T47D (cell line): ENCODE measurements around the gene ADIPOR2.

ENCODE experiments used
- DNase-seq, 2 experiments: peaks; one replicate each; pipeline versions ENCODE4 v3.0.0 to v3.0.0-alpha.2; 2011 to 2012; ENCODE audit warnings: low read depth in 1 of 2, low spot score in 1 of 2
- JUND ChIP-seq: IDR thresholded peaks from 2 replicates; pipeline ENCODE4 v1.6.1; 2012; ENCODE audit warnings: low read depth
- in situ Hi-C: cut with HindIII; loops from 2 replicates; pipeline ENCODE4 v1.10.0; 2016; ENCODE audit warnings: low sequenced_read_pairs, low pct_unique_long_range_greater_than_20kb

The ADIPOR2 gene

DNA sequence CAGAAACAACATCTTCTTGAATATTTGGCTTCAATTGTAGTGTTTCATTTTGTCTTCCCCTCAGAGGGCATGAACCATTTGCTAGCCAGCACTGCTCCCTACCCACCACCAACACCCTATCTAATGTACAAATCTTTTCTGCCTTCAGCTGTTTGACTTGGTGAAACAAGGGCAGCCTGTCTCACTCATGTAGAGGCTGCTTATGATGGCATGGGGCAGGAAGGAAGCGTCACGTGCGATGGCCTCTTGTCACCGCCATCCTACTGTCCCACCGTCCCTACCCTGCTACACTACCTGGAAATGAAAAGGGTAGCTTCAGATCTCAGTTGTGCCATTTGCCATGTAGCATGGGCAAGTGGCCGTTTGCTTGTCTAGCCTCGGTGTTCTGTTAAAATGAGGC, 99.6 kb downstream of the ADIPOR2 start:
- in situ Hi-C loops = no loop called here
- DNase-seq = no peak
- no peak for TF ChIP-seq JUND

DNA sequence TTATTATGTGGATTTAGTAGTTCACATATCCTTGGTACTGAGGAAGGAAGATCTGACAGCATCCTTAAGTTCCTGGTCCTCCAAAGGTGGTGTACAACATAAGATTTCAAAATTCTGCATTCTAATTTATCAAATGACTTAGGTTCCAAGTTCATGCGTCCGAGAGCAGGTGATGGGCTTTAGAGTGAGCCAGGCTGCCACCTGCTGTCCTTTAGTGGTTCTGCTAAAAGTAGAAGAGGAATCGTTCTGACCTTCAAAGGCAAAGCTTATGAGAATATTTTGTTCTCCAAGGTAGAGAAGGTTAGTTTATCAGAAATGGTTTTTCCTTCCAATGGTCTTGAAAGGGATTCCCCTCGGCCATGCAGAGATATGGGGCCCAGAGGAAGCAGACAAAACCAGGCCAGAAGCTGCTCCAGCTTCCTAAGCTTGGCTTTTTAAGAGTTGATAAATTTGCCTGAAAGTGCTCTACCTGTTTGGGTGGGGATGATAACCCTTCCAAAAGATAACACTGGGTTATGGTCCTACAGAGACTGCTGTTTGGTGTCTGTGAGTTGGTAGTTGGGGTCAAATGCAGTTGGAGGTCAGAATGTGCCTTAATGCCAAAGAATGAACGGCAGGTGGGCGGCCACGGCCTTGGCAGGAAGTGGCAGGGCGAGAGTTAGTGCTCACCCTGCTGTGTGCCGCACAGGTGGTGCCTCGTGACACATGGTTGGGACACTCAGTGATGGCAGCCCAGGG, 100.4 kb downstream of the ADIPOR2 start:
- in situ Hi-C loops = no loop called here
- TF ChIP-seq JUND = no peak
- peak; percentile 70 to 77 for DNase-seq

DNA sequence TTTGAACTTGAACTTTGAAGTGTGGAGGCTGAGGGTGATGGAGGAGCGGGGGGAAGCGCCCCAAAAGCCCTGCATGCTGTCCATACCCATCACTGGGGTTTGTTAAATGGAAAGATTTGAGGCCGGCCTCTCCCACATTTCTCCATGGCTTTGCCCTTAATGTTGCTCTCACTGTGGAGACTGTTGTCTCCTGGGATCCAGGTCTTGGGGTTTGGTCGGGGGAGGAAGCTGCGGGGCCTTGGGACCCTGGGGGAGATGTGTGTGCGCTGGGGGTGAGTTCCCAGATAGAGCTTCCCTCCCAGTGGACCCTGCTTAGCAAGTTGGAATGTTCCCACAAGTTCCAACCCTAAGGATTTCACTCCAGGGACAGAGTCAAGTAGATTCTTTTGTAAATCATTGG, 101.5 kb downstream of the ADIPOR2 start:
- no peak for TF ChIP-seq JUND

DNA sequence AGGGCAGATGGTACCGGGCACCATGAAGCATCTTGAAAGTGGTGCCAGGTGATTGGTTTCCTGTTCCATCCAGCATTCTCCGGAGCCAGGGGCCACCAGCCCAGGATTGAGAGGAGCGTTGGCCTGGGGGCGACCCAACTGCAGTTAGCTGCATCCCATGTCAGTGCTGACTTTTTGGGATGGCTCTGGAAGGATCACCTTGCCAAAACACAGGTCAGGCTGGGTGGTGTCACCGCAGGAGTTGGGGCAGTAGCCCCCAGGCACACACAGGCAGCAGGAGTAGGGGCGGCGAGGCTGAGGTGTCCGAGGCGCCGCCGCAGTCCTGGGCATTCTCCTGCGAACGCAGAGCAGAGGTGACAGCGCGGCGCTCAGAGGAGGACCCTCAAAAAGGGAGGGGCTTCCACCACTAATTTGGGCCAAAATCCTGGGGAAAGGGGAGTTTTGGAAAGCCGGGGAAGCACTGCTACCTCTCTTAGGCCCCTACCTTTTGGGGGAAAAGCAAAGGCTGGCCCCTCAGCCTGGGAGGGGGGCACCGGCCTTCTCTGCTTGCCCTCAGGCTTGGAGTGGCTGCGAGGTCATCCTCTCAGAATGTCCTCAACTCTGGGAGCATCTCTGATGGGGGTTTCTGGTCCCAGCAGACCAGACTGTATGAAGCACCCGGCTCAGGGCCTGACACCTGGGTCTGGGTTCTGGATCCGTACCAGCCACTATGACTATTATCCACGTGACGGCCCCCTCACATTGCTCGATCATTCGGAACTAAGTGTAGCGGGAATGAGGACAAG, 102.7 kb downstream of the ADIPOR2 start:
- TF ChIP-seq JUND = no peak
- in situ Hi-C loops = no loop called here
- no peak for DNase-seq

More for the DNA sequence above, 101.5 kb downstream of the ADIPOR2 start:
- DNase-seq = no peak
- in situ Hi-C loops = no loop called here

DNA sequence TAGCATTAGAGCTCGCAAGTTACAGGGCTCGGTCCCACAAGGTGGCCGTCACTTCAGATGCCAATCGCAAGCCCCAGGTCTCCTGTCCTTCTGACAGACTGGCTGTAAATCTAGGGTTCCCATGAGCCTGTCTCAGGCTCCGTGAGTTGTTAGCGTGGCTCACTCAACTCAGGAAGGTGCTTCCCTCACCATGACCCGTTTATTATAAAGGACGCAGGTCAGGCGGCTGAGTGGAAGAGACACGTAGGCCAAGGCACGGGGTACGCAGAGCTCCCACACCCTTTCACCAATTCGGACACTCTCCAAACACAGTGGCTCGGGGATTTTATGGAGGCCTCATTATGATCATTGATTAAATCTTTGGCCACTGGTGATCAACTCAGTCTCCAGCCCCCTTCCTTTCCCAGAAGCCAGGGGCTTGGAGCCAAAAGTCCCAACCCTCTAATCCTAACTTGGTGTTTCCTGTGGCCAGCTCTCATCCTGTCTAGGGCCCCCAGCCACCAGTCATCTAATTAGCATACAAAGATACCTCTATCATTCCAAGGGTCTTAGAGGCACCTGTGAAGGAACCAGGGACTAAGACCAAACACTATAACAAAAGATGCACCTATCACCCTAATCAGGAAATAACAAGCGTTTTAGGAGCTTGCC, 103.7 kb downstream of the ADIPOR2 start:
- in situ Hi-C loops = no loop called here
- no peak for DNase-seq

DNA sequence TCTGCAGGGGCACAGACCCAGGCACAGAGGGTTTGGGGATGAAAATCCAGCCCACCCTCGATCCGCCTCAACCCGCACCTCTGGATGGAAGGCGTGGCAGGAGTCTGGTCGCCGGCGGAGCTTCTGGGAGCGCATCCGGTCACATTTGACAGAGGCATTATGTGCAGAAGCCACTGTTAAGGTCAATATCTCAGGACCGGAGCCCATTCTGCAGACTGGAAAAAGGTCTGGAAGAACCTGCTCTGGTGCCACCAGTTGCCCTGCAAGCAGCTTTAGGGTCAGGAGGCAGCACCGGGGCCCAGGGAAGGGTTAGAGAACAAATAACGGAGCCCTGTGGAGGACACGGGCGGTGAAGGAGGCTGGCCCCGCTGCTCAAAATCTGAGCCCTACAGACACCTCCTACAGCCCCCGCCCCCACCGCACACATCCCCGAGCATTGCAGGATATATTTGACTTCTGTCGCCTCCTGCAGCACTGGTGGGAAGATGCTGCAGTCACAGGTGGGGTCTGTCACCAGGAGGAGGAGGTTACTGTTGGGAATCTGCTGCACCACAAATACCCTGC, 104.4 kb downstream of the ADIPOR2 start:
- DNase-seq = no peak

More for the DNA sequence above, 103.7 kb downstream of the ADIPOR2 start:
- TF ChIP-seq JUND = no peak

DNA sequence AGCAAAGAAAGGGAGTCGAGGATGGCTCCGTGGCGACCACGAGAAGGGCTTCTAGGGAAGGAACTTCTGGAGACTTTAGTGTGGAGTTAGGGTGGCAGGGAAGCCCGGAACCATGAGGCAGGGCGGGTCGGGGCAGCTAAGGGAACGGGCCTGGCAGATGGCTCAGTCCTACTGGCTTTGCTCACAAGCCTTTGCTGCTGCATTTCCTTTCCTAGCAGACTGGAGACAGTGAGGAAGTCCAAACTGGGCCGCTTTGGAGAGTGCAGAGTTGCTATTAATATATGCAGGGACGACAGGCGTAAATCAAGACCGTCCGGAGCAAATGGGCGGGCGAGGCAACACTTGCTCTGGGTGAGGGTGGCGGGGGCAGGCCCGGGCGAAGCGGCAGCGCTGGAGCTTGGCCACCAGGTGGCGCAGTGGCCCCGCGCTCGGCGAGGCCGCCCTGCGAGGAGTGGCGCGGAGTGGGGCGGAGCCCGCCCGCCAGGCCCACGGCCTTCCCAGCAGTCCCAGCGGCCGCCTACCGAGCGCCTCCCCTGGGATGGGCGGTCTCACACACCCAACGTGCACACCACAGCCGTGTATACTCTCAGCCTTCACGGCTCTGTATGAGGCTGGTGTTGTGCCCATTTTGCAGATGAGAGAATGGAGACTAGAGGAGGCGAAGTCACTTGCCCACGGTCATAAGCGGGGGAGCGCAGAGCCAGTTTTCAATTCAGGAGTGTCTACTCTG, 105.1 kb downstream of the ADIPOR2 start:
- no peak for TF ChIP-seq JUND
- in situ Hi-C loops = no loop called here
- peak; percentile 89 to 90 for DNase-seq

More for the DNA sequence above, 104.4 kb downstream of the ADIPOR2 start:
- in situ Hi-C loops = no loop called here
- TF ChIP-seq JUND = no peak

DNA sequence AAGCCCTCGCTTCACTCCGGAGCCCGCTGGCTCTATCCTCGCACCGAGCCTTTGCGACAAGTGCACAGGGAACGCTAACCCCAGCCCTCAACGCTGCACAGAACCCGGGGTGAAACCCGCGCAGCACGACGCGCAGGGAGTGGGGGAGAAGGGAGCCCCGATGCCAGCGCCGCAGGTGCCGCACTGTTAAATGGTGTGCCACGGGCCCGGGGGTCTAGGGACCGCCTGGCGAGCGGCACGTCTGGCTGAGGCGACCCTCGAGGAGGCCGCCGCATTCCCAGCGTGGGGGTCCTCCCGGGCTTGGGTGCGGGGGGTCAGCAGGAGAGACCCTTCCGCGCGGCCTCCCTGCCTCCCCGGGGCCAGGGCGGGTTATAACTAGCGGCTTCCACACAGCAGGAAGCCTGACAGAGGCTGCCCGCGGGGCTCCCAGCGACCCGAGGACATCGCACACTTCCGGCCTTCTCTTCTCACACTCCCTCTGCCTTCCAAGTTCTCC, 105.7 kb downstream of the ADIPOR2 start:
- in situ Hi-C loops = no loop called here
- TF ChIP-seq JUND = no peak
- DNase-seq = no peak

DNA sequence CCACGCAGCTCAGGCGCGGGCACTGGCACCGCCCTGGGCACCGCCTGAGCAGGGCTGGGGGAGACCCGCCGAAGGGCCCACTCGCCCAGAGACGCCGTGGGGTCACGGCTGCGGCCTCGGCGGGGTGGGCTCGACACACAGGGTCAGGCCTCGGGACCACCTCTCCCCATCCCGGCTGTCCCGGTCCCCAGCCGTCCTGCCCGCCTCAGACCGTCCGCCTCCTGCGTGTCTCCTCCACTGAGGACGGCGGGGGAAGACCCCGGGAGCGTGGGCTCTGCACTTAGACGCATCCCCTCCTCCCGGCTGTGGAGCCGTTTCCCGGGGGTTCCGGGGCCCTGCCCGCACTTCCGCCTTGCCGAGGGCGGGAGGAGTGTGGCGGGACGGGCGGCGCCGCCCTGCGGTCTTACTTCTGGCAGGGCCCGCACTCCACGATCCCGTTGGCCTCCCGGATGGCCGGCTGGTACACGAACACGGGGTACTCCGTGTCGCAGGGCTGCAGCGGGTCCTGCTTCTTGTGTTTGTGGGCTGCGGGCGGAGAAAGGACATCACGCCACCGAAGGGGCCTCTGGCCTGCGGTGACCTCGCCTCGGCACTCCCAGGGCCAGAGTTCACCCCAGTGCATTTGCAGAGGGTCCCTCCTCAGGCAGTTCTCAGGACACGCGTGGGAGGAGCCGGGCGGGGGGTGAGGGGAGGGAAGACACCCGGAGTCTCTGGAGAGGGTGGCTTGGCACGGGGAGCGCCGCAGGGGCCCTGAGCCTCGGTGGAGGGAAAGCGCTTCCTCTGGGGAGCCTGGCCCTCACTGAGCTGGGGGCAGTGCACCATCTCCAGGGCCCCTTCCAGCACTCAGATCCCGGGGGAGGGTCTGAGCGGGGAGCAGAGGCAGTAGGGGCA, 106.4 kb downstream of the ADIPOR2 start:
- in situ Hi-C loops = no loop called here
- TF ChIP-seq JUND = no peak
- no peak for DNase-seq

DNA sequence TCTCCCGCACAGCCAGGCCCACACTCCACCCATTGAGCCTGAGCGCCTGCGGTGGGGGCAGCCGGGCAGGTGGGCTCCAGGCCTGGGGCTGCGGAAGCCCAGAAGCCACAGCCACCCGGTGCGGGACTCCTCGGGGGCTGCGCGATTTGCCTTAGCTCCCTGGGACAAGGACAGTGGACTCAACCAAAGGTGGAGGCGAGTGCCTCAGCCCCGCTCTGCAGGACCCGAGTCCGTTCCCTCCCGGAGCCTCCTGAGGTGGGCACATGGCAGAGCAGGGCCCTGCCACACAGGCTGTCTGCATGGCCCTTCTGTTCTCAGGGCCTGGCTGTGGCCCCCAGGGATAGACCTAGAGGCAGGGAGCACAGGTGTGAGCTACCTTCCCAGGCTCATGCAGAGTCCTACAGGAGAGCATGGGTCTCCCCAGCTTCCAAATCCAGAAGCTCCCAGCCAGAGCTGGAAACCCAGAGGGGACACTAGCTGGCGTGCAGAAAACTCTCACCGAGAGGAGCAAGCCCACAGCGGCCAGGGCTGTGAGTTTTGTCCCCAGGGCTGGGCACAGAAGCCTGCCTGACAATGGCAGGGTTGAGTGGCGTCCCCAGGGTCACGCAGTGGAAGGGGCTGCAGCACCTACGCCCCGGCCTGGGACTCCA, 107.2 kb downstream of the ADIPOR2 start:
- no peak for DNase-seq
- TF ChIP-seq JUND = no peak
- in situ Hi-C loops = no loop called here

DNA sequence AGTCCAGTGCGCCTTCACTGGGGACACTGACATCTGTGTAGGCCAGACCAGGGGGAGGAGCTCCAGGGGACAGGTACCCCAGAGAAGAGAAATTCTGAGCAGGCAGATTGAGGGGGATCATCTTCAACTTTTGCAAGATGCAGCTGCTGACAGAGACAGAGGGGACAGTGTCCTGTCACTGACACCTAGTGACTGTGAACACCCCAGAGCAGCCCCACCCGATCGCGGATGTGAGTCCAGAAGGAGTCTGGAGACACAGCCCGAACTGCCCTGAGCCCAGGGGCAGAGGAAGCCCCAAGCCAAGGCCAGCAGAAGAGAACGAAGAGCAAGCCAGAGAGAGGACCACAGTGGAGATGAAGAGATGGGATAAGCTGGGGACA, 107.8 kb downstream of the ADIPOR2 start:
- in situ Hi-C loops = no loop called here
- TF ChIP-seq JUND = no peak
- no peak for DNase-seq
